Stimulated activated CD4-positive, alpha-beta T cell treated with anti-CD3 and anti-CD28 coated beads, Interleukin-12 subunit alpha, Interleukin-12 subunit beta, amount 100 ng/mL, for 48 hours (primary cell): ENCODE measurements around the gene EDA.
"Not testable (repeated sequence)": the region's sequence is repeated elsewhere in the genome, so short reads cannot be mapped to it uniquely, and the experiment has no call there.

ENCODE experiments used
- DNase-seq, 3 donors: peaks; one replicate each; pipeline ENCODE4 v3.0.0-alpha.2; 2020; ENCODE audit warnings: low read depth in 2 of 3, low spot score in 1 of 3

Gene EDA

DNA sequence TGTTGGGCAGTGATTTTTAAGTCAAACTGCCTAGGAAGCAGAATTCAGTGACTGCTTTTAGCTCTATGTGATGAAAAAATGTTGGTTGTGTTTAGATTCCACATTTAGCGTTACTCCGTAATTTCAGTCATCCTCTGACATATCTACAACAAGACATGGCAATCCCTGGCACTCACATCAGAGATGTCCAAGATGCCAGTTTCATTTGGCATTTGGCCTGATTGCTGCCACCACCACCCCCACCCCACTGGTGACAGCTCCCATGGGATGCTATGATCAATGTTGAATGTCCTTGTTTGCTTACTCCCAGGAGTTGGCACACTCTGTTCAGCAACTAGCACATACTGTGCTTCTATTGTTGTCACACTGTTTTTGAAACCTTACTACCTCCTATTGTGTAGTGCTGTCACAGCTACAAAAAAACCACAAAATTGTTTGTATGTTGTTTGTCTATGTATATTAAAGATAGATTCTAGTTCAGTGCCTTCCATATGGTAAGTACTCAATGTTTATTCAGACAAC lies 332.4 kb downstream of the EDA start:
- DNase-seq, result no peak

DNA sequence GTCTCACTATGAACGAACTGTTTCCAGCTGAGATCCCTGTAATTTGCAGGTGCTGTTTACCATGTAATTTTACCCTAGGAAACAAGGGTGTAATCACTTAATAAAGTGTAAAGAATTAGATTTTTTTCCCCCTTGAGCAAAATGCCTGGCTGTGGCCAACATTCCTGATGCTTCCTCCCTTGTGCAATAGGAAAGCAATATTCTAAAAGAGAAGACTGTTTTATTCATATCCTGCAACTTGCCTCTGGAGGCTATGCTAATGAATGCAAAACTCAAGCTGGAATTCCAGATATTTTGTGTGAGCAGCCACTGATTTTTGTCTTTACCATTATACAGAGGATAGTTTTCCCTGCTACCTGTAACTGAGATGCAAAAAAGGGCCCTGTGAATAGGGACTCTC lies 335.8 kb downstream of the EDA start:
- no peak for DNase-seq

DNA sequence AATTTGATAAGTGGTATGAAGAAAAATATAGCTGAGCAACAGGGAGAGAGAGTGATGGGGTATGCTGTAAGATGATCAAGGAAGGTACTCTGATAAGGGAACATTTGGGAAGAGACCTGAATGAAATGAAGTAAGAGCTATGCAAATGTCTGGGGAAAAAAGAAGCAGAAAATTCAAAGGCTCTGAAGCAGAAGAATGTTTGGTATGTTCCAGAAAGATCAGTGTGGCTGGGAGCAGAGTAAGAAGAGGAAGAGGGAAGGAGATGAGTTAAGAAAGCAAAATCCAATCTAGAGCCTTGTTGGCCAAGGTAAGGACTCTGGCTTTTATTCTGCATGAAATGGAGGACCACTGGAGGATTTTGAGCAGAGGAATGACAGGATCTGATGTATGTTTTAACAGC lies 343.8 kb downstream of the EDA start:
- no peak for DNase-seq

DNA sequence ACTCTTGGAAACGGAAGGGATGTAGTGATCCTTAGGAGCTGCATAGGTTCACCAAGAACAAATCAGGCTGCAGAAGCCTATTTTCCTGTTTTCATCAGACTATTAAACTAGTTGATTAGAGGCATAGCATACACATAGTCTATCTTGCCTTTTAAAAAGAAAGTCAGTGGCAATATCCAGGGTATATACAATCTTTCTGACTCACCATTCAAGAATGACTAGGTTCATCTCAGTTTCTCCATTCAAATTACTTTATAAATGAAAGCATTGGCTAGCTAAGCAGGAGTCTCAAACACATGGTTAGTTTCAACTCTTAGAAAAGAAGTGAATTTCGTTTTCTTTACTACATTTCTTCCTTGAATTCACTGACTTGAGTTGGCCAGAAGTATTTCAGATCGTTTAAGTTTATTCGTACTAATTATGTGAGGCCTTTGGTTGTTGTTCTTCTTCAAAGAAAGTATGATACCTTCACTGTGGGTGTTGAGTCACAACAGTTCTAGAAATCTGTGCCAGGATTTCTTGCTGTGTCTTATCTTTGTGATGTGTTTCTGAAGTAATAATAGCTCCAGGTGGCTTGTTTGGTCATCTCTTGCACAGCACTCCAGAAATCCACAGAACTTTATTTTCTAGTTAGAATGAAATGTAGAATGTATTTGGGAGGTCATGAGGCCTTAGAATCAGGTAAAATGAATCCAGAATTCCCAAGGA lies 345.6 kb downstream of the EDA start:
- no peak for DNase-seq

DNA sequence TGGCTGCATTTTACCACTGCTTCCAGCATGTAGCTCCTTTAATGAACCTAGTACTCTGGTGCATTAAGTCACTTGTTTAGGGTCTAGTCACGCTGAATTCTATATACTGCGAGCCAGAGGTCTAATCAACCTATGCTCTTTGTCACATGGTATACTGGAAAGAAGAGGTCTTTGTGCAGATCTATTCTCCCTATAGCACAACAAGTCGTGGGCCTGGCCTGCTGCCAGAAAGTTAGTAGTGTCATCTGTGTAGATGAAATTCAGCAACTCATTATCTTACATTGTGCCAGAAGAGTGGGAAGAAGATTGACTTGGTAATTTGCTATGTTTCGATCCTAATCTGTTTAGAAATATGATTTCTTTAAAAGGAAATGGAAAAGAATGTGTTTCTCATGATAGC lies 353.0 kb downstream of the EDA start:
- DNase-seq, result no peak

DNA sequence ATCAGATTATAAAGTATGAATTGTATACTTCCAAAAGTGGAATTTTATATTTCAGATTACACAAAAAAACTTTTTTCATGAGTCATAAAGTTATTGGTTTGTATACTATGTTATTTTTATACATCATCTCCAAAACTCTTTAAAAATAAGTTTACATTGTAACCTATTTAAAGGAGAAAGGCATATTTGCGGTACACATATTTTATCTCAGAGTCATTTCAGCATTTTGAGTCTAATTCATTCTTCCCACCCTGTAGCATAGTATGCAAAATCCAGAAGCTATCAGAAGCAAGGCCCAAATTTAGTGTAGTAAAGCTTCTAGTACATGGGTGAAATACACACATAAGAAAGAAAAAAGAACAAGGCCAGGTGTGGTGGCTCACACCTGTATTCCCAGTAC lies 353.5 kb downstream of the EDA start:
- DNase-seq, result no peak

DNA sequence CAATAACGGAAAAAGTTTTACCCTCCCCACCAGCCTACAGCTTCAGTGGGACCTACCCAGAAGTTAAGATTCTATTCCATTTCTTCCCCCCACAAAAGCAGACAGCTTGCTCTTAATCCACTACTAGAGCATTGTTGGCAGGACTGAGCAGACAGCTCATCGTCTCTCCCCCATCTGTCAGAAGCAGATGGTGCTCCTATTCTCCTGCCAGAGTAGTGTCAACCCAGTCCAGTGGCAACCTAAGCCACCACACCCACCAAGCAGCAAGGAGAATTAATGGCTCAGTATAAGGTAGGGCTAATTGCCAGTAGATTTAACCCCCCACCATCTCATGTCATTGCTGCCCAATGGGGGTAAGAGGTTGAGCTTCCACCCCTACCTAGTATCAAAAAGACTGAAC lies 371.8 kb downstream of the EDA start:
- DNase-seq, result no peak

DNA sequence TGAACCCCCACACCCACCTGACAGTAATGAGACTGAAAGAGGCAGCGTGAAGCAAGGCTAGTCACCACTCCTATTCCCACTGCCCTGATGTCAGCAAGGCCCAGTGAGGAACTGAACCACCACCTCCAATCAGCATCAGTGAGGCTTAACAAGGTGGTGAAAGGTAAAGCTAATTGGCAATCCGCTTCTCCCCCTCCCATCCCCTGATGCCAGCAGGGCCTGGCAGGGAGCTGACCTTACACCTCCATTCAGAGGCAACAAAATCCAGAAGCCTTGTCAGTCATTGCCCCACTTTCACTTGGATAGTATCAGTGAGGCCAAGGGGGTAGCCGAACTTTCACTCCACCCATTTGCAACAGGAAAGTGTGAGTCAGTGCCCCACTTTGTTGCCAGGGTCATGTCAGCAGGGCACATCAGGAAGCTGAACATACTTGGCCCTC lies 373.1 kb downstream of the EDA start:
- no peak for DNase-seq

DNA sequence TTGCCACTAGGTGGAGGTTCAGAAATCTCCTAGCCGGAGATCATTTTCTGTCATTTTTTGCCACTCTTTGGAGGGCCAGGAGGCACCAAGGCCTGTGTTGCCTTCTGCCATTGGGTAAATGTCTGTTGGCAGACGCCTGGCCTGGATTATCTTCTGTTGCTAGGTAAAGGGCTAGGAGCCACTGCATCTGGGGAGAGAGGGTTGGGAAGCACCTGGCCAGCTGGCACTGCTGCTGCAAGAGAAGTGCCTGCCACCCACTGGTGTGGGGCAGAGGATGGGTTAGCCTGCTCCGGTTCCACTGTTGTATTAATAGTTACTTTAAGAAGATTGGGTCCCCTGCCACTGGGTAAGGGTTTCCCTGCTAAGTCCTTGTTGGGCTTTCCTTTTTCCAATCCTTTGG lies 375.8 kb downstream of the EDA start:
- no peak for DNase-seq

DNA sequence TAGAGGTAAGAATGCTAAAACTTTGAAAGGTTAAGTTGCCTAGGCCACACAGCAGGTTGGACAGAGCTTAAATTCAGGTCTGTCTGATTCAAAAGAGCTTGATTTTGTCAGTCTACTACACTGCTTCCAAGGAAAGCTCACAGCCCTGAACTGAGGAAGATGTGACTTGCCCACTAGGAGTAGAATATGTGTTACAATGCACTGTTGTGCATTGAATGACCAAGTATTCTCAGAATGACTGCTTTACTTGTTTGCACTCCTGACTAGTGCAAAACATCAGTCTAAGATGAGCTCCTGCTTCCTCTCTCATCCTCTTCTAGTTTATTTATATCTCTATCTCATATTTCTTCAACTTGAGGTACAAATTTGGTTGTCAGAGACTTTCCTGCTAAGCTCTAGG lies 377.6 kb downstream of the EDA start:
- DNase-seq, result no peak

DNA sequence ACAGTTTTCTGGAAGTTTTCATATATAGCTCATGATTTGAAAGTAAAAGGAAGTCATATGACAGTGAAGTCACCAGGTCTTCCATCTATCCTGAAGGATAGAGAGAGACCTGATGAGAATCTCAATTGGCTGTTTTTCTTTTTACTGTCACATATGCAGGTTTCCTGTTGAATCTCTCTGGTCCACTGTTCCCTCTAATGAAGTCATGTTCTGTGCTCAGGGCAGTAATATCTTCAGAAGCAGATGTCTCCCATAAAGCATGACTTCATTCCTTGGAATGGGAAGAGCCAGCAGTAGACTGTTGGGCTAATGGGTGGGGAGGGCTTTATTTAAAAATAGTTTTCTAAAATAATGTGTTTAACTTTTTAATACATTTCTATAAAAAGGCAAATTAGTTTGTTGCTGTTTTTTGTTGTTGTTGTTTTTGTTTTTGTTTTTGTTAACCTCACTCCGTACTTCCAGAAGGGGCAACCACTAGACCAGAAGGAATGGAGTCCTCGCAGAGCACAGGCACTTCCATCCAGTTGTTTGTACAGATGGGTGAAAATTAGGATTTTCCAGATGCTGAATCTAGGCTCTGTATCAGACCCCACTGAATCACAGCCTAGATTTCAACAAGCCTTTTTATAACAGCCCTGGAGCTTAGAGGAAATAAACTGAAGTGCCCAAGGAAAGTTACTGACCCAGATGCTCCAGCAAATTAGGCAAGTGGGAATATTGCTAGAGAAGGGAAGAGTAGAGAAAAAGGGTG lies 379.6 kb downstream of the EDA start:
- DNase-seq, result no peak

DNA sequence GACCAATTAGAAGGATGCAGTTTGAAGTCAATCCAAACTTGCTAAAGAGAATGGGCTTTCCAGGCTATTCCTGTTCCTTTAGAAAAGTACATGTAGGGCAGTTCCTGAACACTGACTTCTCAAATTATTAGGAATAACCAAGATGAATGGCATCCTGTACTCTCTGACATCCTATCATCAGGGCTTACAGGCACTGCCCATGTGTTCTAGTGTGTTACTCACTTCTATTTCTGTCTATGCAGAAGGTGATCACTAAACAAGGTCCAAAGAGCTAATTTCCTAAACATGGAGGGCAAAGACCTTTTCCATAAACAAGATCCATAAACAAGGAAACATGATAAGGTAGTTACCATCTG lies 380.2 kb downstream of the EDA start:
- no peak for DNase-seq

DNA sequence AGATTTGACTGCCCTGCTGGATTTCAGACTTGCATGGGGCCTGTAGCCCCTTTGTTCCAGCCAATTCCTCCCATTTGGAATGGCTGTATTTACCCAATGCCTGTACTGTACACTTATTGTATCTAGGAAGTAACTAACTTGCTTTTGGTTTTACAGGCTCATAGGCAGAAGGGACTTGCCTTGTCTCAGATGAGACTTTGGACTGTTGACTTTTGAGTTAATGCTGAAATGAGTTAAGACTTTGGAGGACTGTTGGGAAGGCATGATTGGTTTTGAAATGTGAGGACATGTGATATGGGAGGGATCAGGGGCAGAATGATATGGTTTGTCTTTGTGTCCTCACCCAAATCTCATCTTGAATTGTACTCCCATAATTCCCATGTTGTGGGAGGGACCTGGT lies 382.4 kb downstream of the EDA start:
- DNase-seq, result not testable (repeated sequence)

DNA sequence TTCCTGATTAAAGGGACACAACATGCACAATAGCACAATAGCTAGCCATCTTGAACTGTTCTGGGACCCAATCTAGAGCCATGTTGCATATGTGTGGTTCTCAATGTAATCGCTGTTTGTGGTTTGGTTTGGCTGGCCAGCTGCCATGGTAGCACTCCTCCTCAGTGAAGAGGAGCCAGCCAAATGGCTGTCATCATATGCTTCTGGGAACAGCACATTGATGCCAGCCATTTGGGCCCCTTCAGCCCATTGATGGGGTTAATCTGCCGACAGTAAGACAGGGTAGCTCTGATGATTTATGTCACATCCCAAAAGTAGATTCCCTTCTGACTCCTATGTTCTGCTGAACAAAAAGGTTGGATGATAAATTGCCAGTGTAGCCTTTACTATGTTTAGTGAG lies 385.4 kb downstream of the EDA start:
- DNase-seq, result no peak

DNA sequence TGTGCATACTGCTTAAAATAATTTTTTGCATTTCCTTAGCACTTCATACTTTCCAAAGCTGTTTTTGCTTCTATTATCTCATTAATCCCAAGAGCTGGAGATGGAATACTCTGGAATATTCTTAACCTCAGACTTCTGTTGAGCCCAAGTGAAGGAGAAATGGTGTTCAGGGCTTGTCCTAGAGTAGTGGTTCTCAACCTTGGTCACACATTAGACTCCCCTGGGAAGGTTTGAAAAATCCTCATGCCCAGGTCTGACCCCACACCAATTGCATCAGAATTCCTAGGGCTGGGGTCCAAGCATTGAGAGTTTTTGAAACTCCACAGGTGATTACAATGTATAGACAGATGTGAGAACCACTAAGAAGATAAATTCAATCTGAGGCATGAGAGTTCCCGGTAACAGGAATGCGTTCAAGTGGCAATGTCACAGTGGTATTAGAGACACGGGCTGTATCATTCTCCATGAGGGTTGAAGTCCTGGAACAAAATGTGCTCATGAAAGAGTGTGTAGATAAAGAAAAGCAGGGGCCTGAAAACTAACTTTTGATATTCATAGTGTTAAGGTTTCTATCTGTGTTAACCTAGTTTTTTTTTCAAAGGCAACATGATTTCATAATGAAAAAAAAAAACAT lies 385.9 kb downstream of the EDA start:
- DNase-seq, result no peak

DNA sequence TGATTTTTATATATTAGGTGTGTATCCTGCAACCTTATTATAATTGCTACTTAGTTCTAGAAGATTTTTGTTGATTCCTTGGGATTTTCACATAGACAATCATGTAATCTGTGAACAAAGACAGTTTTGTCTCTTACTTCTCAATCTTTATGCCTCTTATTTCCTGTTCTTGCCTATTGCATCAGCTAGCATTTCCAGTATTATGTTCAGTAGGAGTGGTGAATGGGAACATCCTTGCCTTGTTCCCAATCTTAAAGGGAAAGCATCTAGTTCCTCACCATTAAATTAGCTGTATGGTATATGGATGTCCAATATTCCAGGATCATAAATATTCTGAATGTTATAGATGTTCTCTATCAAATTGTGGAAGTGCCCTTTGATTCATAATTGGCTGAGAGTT lies 392.0 kb downstream of the EDA start:
- DNase-seq, result no peak

DNA sequence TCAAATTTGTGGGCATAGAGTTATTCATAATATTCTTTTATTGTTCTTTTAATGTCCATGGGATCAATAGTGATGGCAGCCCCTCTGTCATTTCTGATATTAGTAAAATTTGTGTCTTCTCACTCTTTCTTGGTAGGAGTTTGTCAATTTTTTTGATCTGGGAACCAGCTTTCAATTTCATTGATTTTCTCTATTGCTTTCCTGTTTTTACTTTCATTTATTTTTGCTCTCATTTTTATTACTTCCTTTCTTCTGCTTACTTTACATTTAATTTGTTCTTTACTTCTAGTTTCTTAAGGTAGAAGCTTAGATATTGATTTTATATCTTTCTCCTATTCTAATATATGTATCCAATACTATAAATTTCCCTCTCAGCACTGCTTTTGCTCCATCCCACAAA lies 393.1 kb downstream of the EDA start:
- no peak for DNase-seq

DNA sequence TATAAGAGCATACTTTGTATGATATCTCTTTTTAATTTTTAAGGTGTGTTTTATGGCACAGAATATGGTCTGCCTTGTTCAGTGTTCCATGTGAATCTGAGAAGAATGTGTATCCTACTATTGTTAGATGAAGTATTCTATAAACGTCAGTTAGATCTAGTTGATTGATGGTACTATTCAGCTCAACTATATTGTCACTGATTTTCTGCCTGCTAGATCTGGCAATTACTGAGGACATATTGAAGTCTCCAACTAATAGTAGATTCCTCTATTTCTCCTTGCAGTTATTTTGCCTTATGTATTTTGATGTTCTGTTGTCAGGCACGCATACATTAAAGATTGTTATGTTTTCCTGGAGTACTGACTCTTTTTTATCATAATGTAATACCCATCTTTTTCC lies 394.1 kb downstream of the EDA start:
- no peak for DNase-seq

DNA sequence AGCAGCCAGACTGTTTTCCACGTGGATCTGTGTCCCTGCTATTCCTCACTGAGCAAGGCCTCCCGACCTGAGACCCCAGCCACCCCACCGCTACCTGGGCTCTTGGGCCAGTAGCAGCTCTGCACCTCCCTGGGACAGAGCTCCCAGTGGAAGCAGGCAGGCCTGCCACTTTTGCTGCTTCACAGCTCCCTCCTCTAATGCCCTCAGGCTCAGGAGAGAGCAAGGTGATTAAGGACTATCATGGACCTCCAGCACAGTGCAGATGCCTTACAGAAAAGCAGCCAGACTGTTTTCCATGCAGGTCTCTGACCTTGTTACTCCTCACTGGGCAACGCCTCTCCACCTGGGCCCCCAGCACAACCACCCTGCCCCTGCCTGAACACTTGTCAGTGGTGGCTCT lies 396.8 kb downstream of the EDA start:
- no peak for DNase-seq

DNA sequence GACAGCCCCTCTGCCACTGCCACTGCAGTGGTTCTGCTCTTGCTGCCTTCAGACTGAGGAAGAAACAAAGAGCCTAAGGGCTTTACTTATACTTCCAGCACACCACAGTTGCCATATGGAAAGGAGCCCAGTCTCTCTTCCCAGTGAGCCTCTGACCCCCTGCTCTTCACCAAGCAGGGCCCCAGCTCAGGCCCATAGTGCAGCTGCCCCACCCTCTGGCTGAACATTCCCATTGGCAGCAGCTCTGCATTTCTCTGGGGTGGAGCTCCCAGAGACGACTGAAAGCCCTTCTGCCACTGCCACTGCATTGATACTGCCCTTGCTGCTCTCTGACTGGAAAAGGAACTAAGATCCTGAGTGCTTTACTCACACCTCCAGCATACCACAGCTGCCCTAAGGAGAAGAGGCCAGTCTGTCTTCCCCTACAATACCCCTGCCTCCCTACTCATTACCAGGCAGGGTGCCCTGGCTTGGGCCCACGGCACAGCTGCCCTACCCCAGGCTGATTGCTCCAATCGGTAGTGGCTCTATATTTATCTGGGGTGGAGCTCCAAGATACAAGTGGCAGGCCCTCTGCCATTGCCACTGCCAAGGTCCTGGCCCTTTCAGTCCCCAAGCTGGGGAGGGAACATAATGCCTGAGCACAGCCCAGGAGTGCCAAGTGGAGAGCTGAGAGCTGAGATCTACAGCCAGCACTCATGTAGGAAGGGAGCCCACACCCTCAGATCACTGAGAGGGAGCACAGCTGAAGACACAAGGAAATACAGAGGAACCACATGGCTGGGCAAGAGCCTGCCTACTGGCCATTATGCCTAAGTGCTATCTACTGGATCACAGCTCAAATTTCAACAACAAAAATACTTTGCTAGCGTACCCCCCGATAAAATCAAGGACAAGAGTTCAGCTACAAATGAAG lies 397.8 kb downstream of the EDA start:
- DNase-seq, result no peak

DNA sequence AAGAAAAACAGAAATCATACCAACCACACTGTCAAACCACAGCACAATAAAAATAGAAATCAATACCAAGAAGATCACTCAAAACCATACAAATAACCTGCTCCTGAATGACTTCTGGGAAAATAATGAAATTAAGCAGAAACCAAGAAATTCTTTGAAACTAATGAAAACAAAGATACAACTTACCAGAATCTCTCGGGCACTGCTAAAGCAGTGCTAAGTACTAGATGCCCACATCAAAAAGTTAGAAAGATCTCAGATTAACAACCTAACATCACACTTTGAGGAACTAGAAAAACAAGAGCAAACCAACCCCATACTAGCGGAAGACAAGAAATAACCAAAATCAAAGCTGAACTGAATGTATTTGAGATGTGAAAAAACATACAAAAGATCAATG lies 400.6 kb downstream of the EDA start:
- DNase-seq, result no peak
